Measurements from ENCODE around the gene PRTFDC1. TPM values are rescaled to one million over a fixed set of nuclear protein-coding genes. Genes with fewer than 3 reads are reported as not detected.

Gene PRTFDC1
- total and polyA plus RNA-seq, 2 experiments from 2014 or later: 16.0 to 22.0 TPM

GRCh38 chr10:24806262-24806661 is 146.1 kb downstream of the PRTFDC1 start:
- no peak overlapping the region for H3K9ac ChIP-seq
- WGBS, 2 experiments (ENCODE audit: low coverage in 1 of 2, low lambda C conversion rate in 2 of 2, missing lambda C conversion rate in 2 of 2): 81 to 86% methylated on average over 5 of the region's 5 CpGs

GRCh38 chr10:24804956-24805355 is 147.4 kb downstream of the PRTFDC1 start:
- Histone ChIP-seq H4K20me1 (ENCODE audit: insufficient read depth) (no peaks in the 10 kb centered on the region), H3K79me2 (ENCODE audit: insufficient read depth) (no peaks in the 10 kb centered on the region), H3K9me2 (ENCODE audit: insufficient read depth) (no peaks in the 10 kb centered on the region), H2AFZ (no peak overlapping the region), H3K4me1 (ENCODE audit: insufficient read depth) (no peaks in the 10 kb centered on the region), H3K4me2 (ENCODE audit: unreplicated experiment) (no peak overlapping the region), H3K9me3 (ENCODE audit: low read depth) (no peaks in the 10 kb centered on the region), H3K27ac (no peak overlapping the region), H3K9ac (no peak overlapping the region), H3K36me3 (ENCODE audit: low read depth) (no peaks in the 10 kb centered on the region), H3F3A (ENCODE audit: insufficient read depth) (no peaks in the 10 kb centered on the region), H3K4me3 (no peak overlapping the region), H3K27me3 (replicated peaks; ENCODE audit: insufficient read depth) (no peaks in the 10 kb centered on the region)
- DNase-seq: no peak
- TF ChIP-seq EZH2 (IDR thresholded peaks at IDR 0.05; ENCODE audit: insufficient read depth, poor library complexity, severe bottlenecking) (no peak), EZH2phosphoT487 (IDR thresholded peaks at IDR 0.05; ENCODE audit: insufficient read depth, low read depth) (no peak)
- in situ Hi-C loops (cut with MboI): no loop called here

More at GRCh38 chr10:24806262-24806661, 146.1 kb downstream of the PRTFDC1 start:
- Histone ChIP-seq H3F3A (ENCODE audit: insufficient read depth) (no peaks in the 10 kb centered on the region), H3K79me2 (ENCODE audit: insufficient read depth) (no peaks in the 10 kb centered on the region), H3K9me3 (ENCODE audit: low read depth) (no peaks in the 10 kb centered on the region), H3K4me1 (ENCODE audit: insufficient read depth) (no peaks in the 10 kb centered on the region), H3K9me2 (ENCODE audit: insufficient read depth) (no peaks in the 10 kb centered on the region), H2AFZ (no peak overlapping the region), H3K4me3 (no peak overlapping the region), H4K20me1 (ENCODE audit: insufficient read depth) (no peaks in the 10 kb centered on the region), H3K36me3 (ENCODE audit: low read depth) (no peaks in the 10 kb centered on the region), H3K27me3 (replicated peaks; ENCODE audit: insufficient read depth) (no peaks in the 10 kb centered on the region), H3K4me2 (ENCODE audit: unreplicated experiment) (no peak overlapping the region), H3K27ac (no peak overlapping the region)
- TF ChIP-seq EZH2phosphoT487 (IDR thresholded peaks at IDR 0.05; ENCODE audit: insufficient read depth, low read depth): no peak
- no peak for TF ChIP-seq EZH2 (IDR thresholded peaks at IDR 0.05; ENCODE audit: insufficient read depth, poor library complexity, severe bottlenecking)
- no peak for DNase-seq
- in situ Hi-C loops (cut with MboI): no loop called here

GRCh38 chr10:24804392-24804791 is 148.0 kb downstream of the PRTFDC1 start:
- Histone ChIP-seq H3K4me2 (ENCODE audit: unreplicated experiment) (no peak overlapping the region), H4K20me1 (ENCODE audit: insufficient read depth) (no peaks in the 10 kb centered on the region), H3K9me3 (ENCODE audit: low read depth) (no peaks in the 10 kb centered on the region), H3K9me2 (ENCODE audit: insufficient read depth) (no peaks in the 10 kb centered on the region), H3K36me3 (ENCODE audit: low read depth) (no peaks in the 10 kb centered on the region), H3K4me3 (no peak overlapping the region), H3K9ac (no peak overlapping the region), H3K27ac (no peak overlapping the region), H3K27me3 (replicated peaks; ENCODE audit: insufficient read depth) (no peaks in the 10 kb centered on the region), H3K79me2 (ENCODE audit: insufficient read depth) (no peaks in the 10 kb centered on the region), H2AFZ (no peak overlapping the region), H3K4me1 (ENCODE audit: insufficient read depth) (no peaks in the 10 kb centered on the region), H3F3A (ENCODE audit: insufficient read depth) (no peaks in the 10 kb centered on the region)
- no peak for TF ChIP-seq EZH2 (IDR thresholded peaks at IDR 0.05; ENCODE audit: insufficient read depth, poor library complexity, severe bottlenecking)
- no peak for TF ChIP-seq EZH2phosphoT487 (IDR thresholded peaks at IDR 0.05; ENCODE audit: insufficient read depth, low read depth)
- DNase-seq: no peak
- in situ Hi-C loops (cut with MboI): no loop called here
- WGBS, 2 experiments (ENCODE audit: low coverage in 1 of 2, low lambda C conversion rate in 2 of 2, missing lambda C conversion rate in 2 of 2): 82 to 83% methylated on average over 8 of the region's 8 CpGs

- Histone ChIP-seq H3K4me2 (ENCODE audit: unreplicated experiment) (no peak overlapping the region), H3K27me3 (replicated peaks; ENCODE audit: insufficient read depth) (no peaks in the 10 kb centered on the region), H4K20me1 (ENCODE audit: insufficient read depth) (no peaks in the 10 kb centered on the region), H3F3A (ENCODE audit: insufficient read depth) (no peaks in the 10 kb centered on the region), H3K4me3 (no peak overlapping the region), H3K9me3 (ENCODE audit: low read depth) (no peaks in the 10 kb centered on the region), H3K4me1 (ENCODE audit: insufficient read depth) (no peaks in the 10 kb centered on the region), H2AFZ (no peak overlapping the region), H3K9me2 (ENCODE audit: insufficient read depth) (no peaks in the 10 kb centered on the region), H3K27ac (no peak overlapping the region), H3K79me2 (ENCODE audit: insufficient read depth) (no peaks in the 10 kb centered on the region), H3K36me3 (ENCODE audit: low read depth) (no peaks in the 10 kb centered on the region), H3K9ac (no peak overlapping the region)
- 88 to 90% methylated on average over 2 of the region's 2 CpGs for WGBS, 2 experiments (ENCODE audit: low coverage in 1 of 2, low lambda C conversion rate in 2 of 2, missing lambda C conversion rate in 2 of 2)
- TF ChIP-seq EZH2phosphoT487 (IDR thresholded peaks at IDR 0.05; ENCODE audit: insufficient read depth, low read depth) (no peak), EZH2 (IDR thresholded peaks at IDR 0.05; ENCODE audit: insufficient read depth, poor library complexity, severe bottlenecking) (no peak)
- no peak for DNase-seq
- in situ Hi-C loops (cut with MboI): no loop called here
Observed at GRCh38 chr10:24802378-24802777, 150.0 kb downstream of the PRTFDC1 start.

- H3K79me2 ChIP-seq (ENCODE audit: insufficient read depth): no peaks in the 10 kb centered on the region
- TF ChIP-seq EZH2phosphoT487 (IDR thresholded peaks at IDR 0.05; ENCODE audit: insufficient read depth, low read depth) (no peak), EZH2 (IDR thresholded peaks at IDR 0.05; ENCODE audit: insufficient read depth, poor library complexity, severe bottlenecking) (no peak)
- no peak overlapping the region for H3K27ac ChIP-seq
- H4K20me1 ChIP-seq (ENCODE audit: insufficient read depth): no peaks in the 10 kb centered on the region
- H3K9me2 ChIP-seq (ENCODE audit: insufficient read depth): no peaks in the 10 kb centered on the region
- whole genome bisulfite sequencing, 2 experiments (ENCODE audit: low coverage in 1 of 2, low lambda C conversion rate in 2 of 2, missing lambda C conversion rate in 2 of 2): 90 to 92% methylated on average over 6 of the region's 6 CpGs
- no peak for DNase-seq
- no peak overlapping the region for H2AFZ ChIP-seq
- no peaks in the 10 kb centered on the region for H3K27me3 ChIP-seq (replicated peaks; ENCODE audit: insufficient read depth)
- in situ Hi-C loops (cut with MboI): no loop called here
- no peak overlapping the region for H3K4me3 ChIP-seq
- no peak overlapping the region for H3K4me2 ChIP-seq (ENCODE audit: unreplicated experiment)
- no peak overlapping the region for H3K9ac ChIP-seq
- no peaks in the 10 kb centered on the region for H3K36me3 ChIP-seq (ENCODE audit: low read depth)
- no peaks in the 10 kb centered on the region for H3F3A ChIP-seq (ENCODE audit: insufficient read depth)
- no peaks in the 10 kb centered on the region for H3K4me1 ChIP-seq (ENCODE audit: insufficient read depth)
- H3K9me3 ChIP-seq (ENCODE audit: low read depth): no peaks in the 10 kb centered on the region
Observed at GRCh38 chr10:24800861-24801260, 151.5 kb downstream of the PRTFDC1 start.

Small RNAs within 50 kb of the gene (small RNA-seq; reads per million reads assigned to genes)
- gene AL512598.1 (ENCODE audit: low read depth, low replicate concordance): not detected
- not detected for gene RN7SKP241 (ENCODE audit: low read depth, low replicate concordance)

Other genes with a start within 250 kb of the PRTFDC1 start
- gene ARHGAP21, start 228.7 kb downstream of the PRTFDC1 start, total RNA-seq (2014; rRNA removed; shearing (Covaris generic)): 95.7 and 176 TPM in 2 replicates
- 26.4 and 28.7 TPM in 2 replicates for gene ARHGAP21, start 228.7 kb downstream of the PRTFDC1 start, polyA plus RNA-seq (2016; fragmentation: Nextera tagmentation; extraction: Ambion mirVana)
- gene ENKUR, start 63.6 kb upstream of the PRTFDC1 start, total RNA-seq (2014; rRNA removed; shearing (Covaris generic)): not detected in 2 replicates
- gene ENKUR, start 63.6 kb upstream of the PRTFDC1 start, polyA plus RNA-seq (2016; fragmentation: Nextera tagmentation; extraction: Ambion mirVana): 0.11 and 0.34 TPM in 2 replicates
- gene THNSL1, start 64.0 kb upstream of the PRTFDC1 start, total RNA-seq (2014; rRNA removed; shearing (Covaris generic)): 2.7 and 3.0 TPM in 2 replicates
- 4.4 and 5.2 TPM in 2 replicates for gene THNSL1, start 64.0 kb upstream of the PRTFDC1 start, polyA plus RNA-seq (2016; fragmentation: Nextera tagmentation; extraction: Ambion mirVana)
- 0.13 TPM in 1 of 2 replicates, not detected in the other for gene GPR158, start 222.4 kb upstream of the PRTFDC1 start, total RNA-seq (2014; rRNA removed; shearing (Covaris generic))
- 0.06 TPM in 1 of 2 replicates, not detected in the other for gene GPR158, start 222.4 kb upstream of the PRTFDC1 start, polyA plus RNA-seq (2016; fragmentation: Nextera tagmentation; extraction: Ambion mirVana)